Left ventricle myocardium inferior (tissue), 1 donor: ENCODE results near the gene SLC6A11. TPM values are rescaled to one million over a fixed set of nuclear protein-coding genes. Genes with fewer than 3 reads are reported as not detected.

ENCODE experiments used
- DNase-seq: peaks from one replicate; pipeline ENCODE4 v3.0.0-alpha.2; 2020
- H3K27ac ChIP-seq: fragments of 200-600 bp; replicated peaks from 2 replicates; pipeline ENCODE4 v1.8.0; 2021
- H3K27me3 ChIP-seq: fragments of 200-600 bp; 2 replicates; pipeline ENCODE4 v1.8.0; 2021; ENCODE audit warnings: low read depth
- H3K36me3 ChIP-seq: fragments of 200-600 bp; 2 replicates; pipeline ENCODE4 v1.8.0; 2021
- H3K4me1 ChIP-seq: fragments of 200-600 bp; 2 replicates; pipeline ENCODE4 v1.8.0; 2021
- H3K4me3 ChIP-seq: fragments of 200-600 bp; 2 replicates; pipeline ENCODE4 v1.8.0; 2021; ENCODE audit warnings: mild to moderate bottlenecking, moderate library complexity
- H3K9me3 ChIP-seq: fragments of 200-600 bp; replicated peaks from 2 replicates; pipeline ENCODE4 v1.8.0; 2021
- CTCF ChIP-seq: fragments of 200-600 bp; IDR thresholded peaks from 2 replicates; pipeline ENCODE4 v1.8.0; 2021; ENCODE audit warnings: antibody characterized with exemption, mild to moderate bottlenecking, borderline replicate concordance
- intact Hi-C: fragments of 100-400 bp; cut with micrococcal nuclease; formaldehyde crosslinking; loops from one replicate; pipeline ENCODE4 v1.11.0; 2022
- total RNA-seq: library from RNA; stranded (reverse); fragmentation: NEBNext Ultra II Directional; extraction: Animal tissue kit (Norgen Biotek cat#: 25700); gene quantifications from one replicate; pipeline ENCODE4 v1.2.1, GENCODE V29; 2021
- donor health status: DM: no; HTN: yes; CAD: no; lungs with severe emphysema.

SLC6A11 gene
- total RNA-seq, 1 donor from 2014 or later = not detected

DNA sequence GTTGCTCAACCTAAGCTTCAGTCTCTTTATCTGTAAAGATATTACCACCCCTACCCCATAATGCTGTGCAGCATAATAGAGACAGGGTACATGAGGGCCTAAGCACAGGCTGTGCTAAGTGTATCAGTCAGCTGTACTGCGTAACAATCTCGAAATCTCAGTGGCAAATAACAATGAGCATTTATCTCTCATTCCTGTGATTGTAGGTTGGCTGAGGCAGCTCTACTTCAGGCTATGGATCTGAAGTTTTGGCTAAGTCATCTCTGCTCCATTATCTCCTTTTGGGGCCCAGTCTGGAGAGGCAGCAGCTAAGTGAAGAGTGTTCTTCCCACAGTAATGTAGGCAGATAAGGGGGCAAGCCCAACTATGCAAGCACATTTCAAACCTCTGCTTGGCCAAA, 7.1 kb upstream of the SLC6A11 start:
- Histone ChIP-seq H3K27ac (no peak overlapping the region), H3K27me3 (peaks cover 77% of the 10 kb centered on the region), H3K4me3 (no peak overlapping the region), H3K36me3 (no peaks in the 10 kb centered on the region), H3K9me3 (no peaks in the 10 kb centered on the region), H3K4me1 (no peaks in the 10 kb centered on the region)
- no peak for DNase-seq
- intact Hi-C loops = no loop called here
- TF ChIP-seq CTCF = no peak

DNA sequence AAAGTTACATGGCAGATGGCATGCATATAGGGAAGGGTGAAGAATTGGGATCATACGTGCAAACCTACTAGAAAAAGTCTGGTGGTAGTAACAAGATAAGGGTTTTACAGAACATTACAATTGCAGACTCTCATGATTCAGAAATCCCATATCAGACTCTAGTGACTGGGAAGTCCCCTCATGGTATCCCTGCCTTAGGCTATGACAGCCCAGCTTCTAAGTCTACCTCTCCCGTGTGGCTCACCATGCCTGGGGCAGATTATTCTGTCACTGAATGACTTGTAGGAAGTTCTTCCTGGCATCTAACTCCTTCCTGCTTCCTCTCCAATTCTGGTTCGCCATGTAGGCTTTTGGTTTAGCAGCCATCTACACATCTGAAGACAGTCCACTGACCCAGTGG, 5.7 kb upstream of the SLC6A11 start:
- Histone ChIP-seq H3K27me3 (peaks cover 79% of the 10 kb centered on the region), H3K9me3 (no peaks in the 10 kb centered on the region), H3K36me3 (no peaks in the 10 kb centered on the region), H3K27ac (no peak overlapping the region), H3K4me1 (no peaks in the 10 kb centered on the region), H3K4me3 (no peak overlapping the region)
- no peak for TF ChIP-seq CTCF
- no peak for DNase-seq
- intact Hi-C loops = no loop called here

DNA sequence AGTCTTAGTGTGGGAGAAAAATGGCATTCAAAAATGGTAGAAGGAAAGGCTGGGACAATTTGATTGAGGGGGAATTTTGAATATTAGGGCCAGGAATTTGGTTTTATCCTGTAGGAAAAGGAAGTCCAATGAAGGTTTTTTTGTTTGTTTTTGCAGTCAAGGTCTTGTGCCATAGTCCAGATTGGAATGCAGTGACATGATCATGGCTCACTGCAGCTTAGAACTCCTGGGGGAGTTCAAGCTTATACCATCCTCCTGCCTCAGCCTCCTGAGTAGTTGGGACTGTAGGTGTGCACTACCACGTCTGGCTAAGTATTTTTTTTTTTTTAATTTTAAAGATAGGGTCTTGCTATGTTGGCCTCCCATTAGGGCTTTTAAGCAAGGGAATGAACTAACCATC, 2.6 kb upstream of the SLC6A11 start:
- DNase-seq = no peak
- TF ChIP-seq CTCF = no peak
- Histone ChIP-seq H3K27me3 (peaks cover 82% of the 10 kb centered on the region), H3K27ac (no peak overlapping the region), H3K4me3 (no peak overlapping the region), H3K4me1 (peaks cover 9% of the 10 kb centered on the region), H3K36me3 (no peaks in the 10 kb centered on the region), H3K9me3 (no peaks in the 10 kb centered on the region)
- intact Hi-C loops = no loop called here

DNA sequence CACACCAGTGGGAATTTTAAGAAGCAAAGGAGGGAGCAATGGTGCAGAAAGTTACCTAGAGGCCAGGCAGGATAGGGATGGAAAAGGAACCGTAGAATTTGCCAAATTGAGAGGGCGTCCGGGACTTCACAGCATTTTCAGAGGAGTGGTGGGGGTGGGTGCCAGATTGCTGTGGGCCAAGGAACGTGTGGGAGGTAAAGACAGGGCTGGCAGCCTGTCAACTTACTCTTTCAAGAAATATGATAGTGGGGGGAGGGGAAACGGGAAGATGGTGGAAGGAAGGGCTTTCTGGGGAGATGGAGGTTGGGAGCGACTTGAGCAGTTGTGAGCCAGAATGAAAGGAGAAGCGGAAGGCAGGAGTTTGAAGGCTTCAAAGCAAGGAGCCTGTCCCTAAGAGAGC, 1.4 kb upstream of the SLC6A11 start:
- no peak for TF ChIP-seq CTCF
- intact Hi-C loops = no loop called here
- no peak for DNase-seq
- Histone ChIP-seq H3K36me3 (no peaks in the 10 kb centered on the region), H3K27ac (no peak overlapping the region), H3K27me3 (peaks cover 82% of the 10 kb centered on the region), H3K9me3 (no peaks in the 10 kb centered on the region), H3K4me3 (no peak overlapping the region), H3K4me1 (peaks cover 9% of the 10 kb centered on the region)

DNA sequence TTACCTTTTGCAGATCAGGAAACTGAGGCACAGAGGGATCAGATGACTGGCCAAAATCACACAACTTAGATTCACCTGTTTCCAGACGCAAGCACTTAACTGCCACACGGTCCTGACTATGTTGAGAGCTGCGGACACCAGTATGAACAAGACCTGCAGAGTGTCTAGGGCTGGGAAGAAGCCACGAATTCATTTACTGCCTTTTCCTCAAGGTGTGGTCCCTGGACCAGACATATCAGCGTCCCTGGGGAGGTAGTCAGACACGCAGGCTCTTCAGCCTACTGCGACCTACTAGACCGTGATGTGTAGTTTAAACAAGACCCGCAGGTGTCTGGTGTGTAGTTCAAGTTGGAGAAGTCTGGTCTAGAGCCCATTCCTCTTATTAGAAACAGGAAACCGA, 541 bp upstream of the SLC6A11 start:
- Histone ChIP-seq H3K27ac (no peak overlapping the region), H3K4me1 (peaks cover 9% of the 10 kb centered on the region), H3K36me3 (no peaks in the 10 kb centered on the region), H3K4me3 (peak overlapping the region; percentile 55), H3K27me3 (peaks cover 79% of the 10 kb centered on the region), H3K9me3 (no peaks in the 10 kb centered on the region)
- DNase-seq = no peak
- intact Hi-C loops = no loop called here
- no peak for TF ChIP-seq CTCF

- no peak for DNase-seq
- Histone ChIP-seq H3K27ac (no peak overlapping the region), H3K4me3 (no peak overlapping the region), H3K9me3 (no peaks in the 10 kb centered on the region), H3K36me3 (no peaks in the 10 kb centered on the region), H3K4me1 (peaks cover 9% of the 10 kb centered on the region), H3K27me3 (peaks cover 80% of the 10 kb centered on the region)
- TF ChIP-seq CTCF = no peak
- intact Hi-C loops = no loop called here
Observed at GRCh38 chr3:10816863-10817253, 830 bp downstream of the SLC6A11 start.
